ENCODE data around the gene HLA-E.
A peak's percentile ranks its signal among the peaks of the same experiment; 100 is the strongest.
"Not testable (repeated sequence)": the region's sequence is repeated elsewhere in the genome, so short reads cannot be mapped to it uniquely, and the experiment has no call there.

Gene HLA-E

DNA sequence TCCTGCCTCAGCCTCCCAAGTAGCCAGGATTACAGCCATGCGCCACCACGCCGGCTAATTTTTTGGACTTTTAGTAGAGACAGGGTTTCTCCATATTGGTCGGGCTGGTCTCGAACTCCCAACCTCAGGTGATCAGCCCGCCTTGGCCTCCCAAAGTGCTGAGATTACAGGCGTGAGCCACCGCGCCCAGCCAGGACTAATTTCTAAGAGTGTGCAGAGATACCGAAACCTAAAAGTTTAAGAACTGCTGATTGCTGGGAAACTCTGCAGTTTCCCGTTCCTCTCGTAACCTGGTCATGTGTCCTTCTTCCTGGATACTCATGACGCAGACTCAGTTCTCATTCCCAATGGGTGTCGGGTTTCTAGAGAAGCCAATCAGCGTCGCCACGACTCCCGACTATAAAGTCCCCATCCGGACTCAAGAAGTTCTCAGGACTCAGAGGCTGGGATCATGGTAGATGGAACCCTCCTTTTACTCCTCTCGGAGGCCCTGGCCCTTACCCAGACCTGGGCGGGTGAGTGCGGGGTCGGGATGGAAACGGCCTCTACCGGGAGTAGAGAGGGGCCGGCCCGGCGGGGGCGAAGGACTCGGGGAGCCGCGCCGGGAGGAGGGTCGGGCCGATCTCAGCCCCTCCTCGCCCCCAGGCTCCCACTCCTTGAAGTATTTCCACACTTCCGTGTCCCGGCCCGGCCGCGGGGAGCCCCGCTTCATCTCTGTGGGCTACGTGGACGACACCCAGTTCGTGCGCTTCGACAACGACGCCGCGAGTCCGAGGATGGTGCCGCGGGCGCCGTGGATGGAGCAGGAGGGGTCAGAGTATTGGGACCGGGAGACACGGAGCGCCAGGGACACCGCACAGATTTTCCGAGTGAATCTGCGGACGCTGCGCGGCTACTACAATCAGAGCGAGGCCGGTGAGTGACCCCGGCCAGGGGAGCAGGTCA is at the start of gene HLA-E:
Gene HLA-E (plus strand): TSS at position 429 of the 945 bp plus-strand sequence. CDS start 23 bp downstream, at position 452.
- peak; percentile 98 for DNase-seq

DNA sequence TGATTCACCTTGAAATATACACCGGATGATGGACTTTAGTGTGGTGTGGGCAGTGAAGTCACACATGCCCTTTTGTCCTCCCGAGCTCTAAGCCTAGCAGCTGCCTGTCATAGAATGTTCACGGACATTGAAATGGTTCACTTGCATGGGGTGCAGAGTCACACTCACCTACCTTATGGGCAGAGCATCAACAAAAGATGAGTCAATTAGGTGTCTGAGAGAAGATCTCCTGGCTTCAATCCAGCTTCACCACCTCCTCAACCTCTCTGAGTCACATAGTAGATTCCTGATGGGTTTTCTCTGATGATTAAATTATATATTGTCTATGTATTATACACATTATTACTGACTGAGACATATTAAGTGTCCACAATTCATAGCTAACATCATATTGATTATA is 48.1 kb upstream of the HLA-E start:
- no peak for DNase-seq

GRCh38 chr6:30443657-30444450 is 45.5 kb upstream of the HLA-E start:
- no peak for DNase-seq

DNA sequence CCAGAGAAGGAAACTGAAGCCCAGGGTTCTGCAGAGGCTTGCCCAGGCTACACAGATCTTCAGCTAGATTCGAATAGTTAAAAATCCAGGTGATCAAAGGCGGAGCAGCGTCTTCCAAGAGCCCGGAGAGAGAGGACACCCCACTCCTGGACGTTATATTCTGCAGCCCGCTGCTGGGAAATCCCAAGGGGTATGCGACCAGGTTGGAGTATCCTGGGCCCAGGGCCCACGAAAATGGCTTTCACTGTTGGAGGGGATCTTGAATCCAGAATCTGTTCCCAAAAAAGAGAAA is 44.9 kb upstream of the HLA-E start:
- DNase-seq: no peak

GRCh38 chr6:30446259-30446658 is 43.0 kb upstream of the HLA-E start:
- no peak for DNase-seq

GRCh38 chr6:30447237-30447636 is 42.1 kb upstream of the HLA-E start:
- DNase-seq: no peak

GRCh38 chr6:30450548-30450908 is 38.8 kb upstream of the HLA-E start:
- no peak for DNase-seq

- peak; percentile 52 for DNase-seq
Observed at GRCh38 chr6:30450909-30451841, 38.1 kb upstream of the HLA-E start.

GRCh38 chr6:30452736-30453507 is 36.4 kb upstream of the HLA-E start:
- no peak for DNase-seq

- DNase-seq: peak; percentile 83
Observed at GRCh38 chr6:30453508-30454116, 35.7 kb upstream of the HLA-E start.

DNA sequence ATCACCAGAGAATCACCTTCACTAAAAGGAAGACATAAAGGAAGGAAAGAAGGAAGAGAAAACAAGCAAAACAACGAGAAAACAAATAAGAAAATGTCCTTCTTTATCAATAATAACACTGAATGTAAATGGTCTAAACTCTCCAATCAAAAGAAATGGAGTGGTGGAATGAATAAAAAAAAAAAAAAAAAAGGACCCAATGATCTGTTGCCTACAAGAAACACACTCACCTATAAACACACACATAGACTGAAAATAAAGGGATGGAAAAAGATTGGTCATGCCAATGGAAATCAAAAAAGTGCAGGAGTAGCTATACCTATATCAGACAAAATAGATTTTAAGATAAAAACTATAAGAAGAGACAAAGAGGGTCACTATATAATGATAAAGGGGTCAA is 30.2 kb upstream of the HLA-E start:
- no peak for DNase-seq

- DNase-seq: no peak
Observed at GRCh38 chr6:30461055-30461454, 28.3 kb upstream of the HLA-E start.

- no peak for DNase-seq
Observed at GRCh38 chr6:30462482-30462881, 26.8 kb upstream of the HLA-E start.

GRCh38 chr6:30463242-30463641 is 26.1 kb upstream of the HLA-E start:
- DNase-seq: no peak

GRCh38 chr6:30463651-30464618 is 25.4 kb upstream of the HLA-E start:
- peak; percentile 70 for DNase-seq

DNA sequence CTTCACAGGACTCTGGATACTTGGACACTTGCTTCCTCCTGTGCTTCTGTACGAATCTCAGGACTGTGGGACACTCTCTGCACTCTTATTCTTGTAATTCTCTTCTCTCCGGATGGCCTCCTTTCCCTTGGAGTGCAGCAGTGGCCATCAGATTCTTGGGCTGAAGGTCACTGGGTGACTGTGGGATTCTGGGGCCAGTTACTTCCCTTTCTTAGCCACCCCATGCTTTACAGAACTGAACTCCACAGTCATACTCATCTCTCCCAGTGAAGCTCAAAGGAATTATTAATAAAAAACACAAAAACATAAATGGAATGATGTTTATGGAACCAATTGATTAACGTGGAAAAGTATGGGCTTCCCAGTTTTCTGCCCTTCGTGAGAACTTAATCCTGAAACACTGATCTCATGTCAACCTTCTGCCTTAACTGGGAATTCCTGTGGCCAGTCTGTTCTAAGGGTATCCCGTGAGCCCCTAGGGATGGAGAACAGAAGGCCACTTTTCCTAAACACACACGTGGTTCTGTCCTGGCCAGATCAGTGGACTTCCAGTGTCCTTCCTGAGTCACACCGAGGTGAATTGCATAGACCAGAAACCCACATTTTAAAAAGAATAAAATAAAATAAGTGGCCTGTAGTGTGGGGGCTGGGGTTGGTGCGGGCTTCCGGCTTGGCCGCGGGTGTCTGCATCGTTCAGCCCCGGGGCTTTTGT is 23.6 kb upstream of the HLA-E start:
- no peak for DNase-seq

GRCh38 chr6:30470968-30471367 is 18.3 kb upstream of the HLA-E start:
- no peak for DNase-seq

DNA sequence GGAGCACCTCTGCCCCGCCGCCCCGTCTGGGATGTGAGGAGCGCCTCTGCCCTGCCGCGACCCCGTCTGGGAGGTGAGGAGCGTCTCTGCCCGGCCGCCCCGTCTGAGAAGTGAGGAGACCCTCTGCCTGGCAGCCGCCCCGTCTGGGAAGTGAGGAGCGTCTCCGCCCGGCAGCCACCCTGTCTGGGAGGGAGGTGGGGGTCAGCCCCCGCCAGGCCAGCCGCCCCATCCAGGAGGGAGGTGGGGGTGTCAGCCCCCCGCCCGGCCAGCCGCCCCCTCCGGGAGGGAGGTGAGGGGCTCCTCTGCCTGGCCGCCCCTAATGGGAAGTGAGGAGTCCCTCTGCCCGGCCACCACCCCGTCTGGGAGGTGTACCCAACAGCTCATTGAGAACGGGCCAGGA is 14.2 kb upstream of the HLA-E start:
- not testable (repeated sequence) for DNase-seq

- DNase-seq: peak; percentile 61
Observed at GRCh38 chr6:30480536-30481156, 8.7 kb upstream of the HLA-E start.

Measured in CD4-positive, alpha-beta T cell treated with Interferon gamma for 1 hour (primary cell).